Right lobe of liver (tissue), 6 donors: ENCODE data around the gene ACO1. TPM values are rescaled to one million over a fixed set of nuclear protein-coding genes. Genes with fewer than 3 reads are reported as not detected.

ENCODE experiments used
- ATAC-seq, 4 donors: fragments of 200-7000 bp; cut with Tn5 transposase; one replicate each; pipeline ENCODE4 v1.9.1; 2020; ENCODE audit warnings: mild to moderate bottlenecking in 4 of 4, moderate library complexity in 4 of 4
- DNase-seq, 3 donors: peaks; one replicate each; pipeline ENCODE4 v3.0.0-alpha.2; 2020
- H3K27ac ChIP-seq, 3 donors: fragments of 200-600 bp; one replicate each; pipeline ENCODE4 v1.8.0; 2022
- H3K27me3 ChIP-seq, 2 donors: fragments of 200-600 bp; one replicate each; pipeline ENCODE4 v1.8.0; 2022
- H3K36me3 ChIP-seq, 4 donors: fragments of 200-600 bp; sonication (generic) in 1 of 4; one replicate each; pipeline versions ENCODE4 v1.5.1 to v1.8.0; 2017 to 2022; ENCODE audit warnings: control low read depth in 1 of 4
- H3K4me1 ChIP-seq, 4 donors: fragments of 200-600 bp; sonication (generic) in 1 of 4; one replicate each; pipeline versions ENCODE4 v1.5.1 to v1.8.0; 2017 to 2022; ENCODE audit warnings: control low read depth in 1 of 4
- H3K4me3 ChIP-seq, 3 donors: fragments of 200-600 bp; one replicate each; pipeline ENCODE4 v1.8.0; 2022
- H3K9me3 ChIP-seq, 4 donors: fragments of 200-600 bp; sonication (generic) in 1 of 4; one replicate each; pipeline versions ENCODE4 v1.5.1 to v1.8.0; 2017 to 2022; ENCODE audit warnings: control low read depth in 1 of 4
- CTCF ChIP-seq, 4 donors: fragments of 200-600 bp in 3 of 4; fragments of 450-650 bp in 1 of 4; IDR thresholded peaks; one replicate each; pipeline versions ENCODE4 v1.5.1 to v1.8.0; 2016 to 2022; ENCODE audit warnings: antibody characterized with exemption in 4 of 4, mild to moderate bottlenecking in 2 of 4
- POLR2A ChIP-seq: fragments of 450-650 bp; IDR thresholded peaks from one replicate; pipeline ENCODE4 v1.6.1; 2017; ENCODE audit warnings: antibody characterized with exemption, mild to moderate bottlenecking
- WGBS: methylation state at CpG from one replicate; pipeline ENCODE4 v1.1.6; 2018; ENCODE audit warnings: low coverage, low lambda C conversion rate; ENCODE audit not compliant: insufficient coverage; ENCODE audit errors: missing lambda C conversion rate; 5-methylcytosine and 5-hydroxymethylcytosine counted together
- intact Hi-C, 2 donors: fragments of 100-400 bp; cut with DNase I; formaldehyde crosslinking; loops; one replicate each; pipeline versions ENCODE4 v1.11.2 to v1.14.1; 2022
- total RNA-seq, 6 experiments: library from RNA; depleted of rRNA in 2 of 6; stranded (reverse); fragments of >200 nt in 2 of 6; fragmentation: NEBNext Ultra II Directional in 3 of 6; extraction: Animal tissue kit (Norgen Biotek cat#: 25700) in 3 of 6; gene quantifications; one replicate each; pipeline versions ENCODE4 v1.1.0 to v1.2.4, GENCODE V29; 2016 to 2023
- donor health status: DM: no; HTN: yes; CAD: no.
- donor health status: DM: no; HTN: no; CAD: no.
- donor health status: DM: no; HTN: no; CAD: no.
- donor health status: DM: no; HTN: yes; CAD: no.
- donor health status: DM: no; HTN: yes; CAD: no.

Gene ACO1
- total RNA-seq, 6 experiments from 2014 or later, result 75.4 to 108 (median 98.1) TPM

- peaks cover 0 to 15% (median 5%) of the 10 kb centered on the region in 4 donors for H3K4me1 ChIP-seq
- peak in 2 of 4 donors; percentile 18 to 45 for ATAC-seq
- no peak for DNase-seq
- 68% methylated on average over 3 of the region's 3 CpGs for WGBS
- H3K27me3 ChIP-seq, result no peaks in the 10 kb centered on the region
- TF ChIP-seq CTCF (IDR thresholded peaks at IDR 0.05) (no peak), POLR2A (no peak)
- peak overlapping the region in 1 of 3 donors; percentile 28 for H3K4me3 ChIP-seq
- no peaks in the 10 kb centered on the region for H3K36me3 ChIP-seq
- H3K9me3 ChIP-seq, result no peaks in the 10 kb centered on the region
- intact Hi-C loops, result no loop called here
- H3K27ac ChIP-seq, result peak overlapping the region in 1 of 3 donors; percentile 39
Observed at GRCh38 chr9:32472344-32472743, 87.9 kb downstream of the ACO1 start.

GRCh38 chr9:32483343-32483742 is 98.9 kb downstream of the ACO1 start:
- TF ChIP-seq CTCF (IDR thresholded peaks at IDR 0.05) (no peak), POLR2A (no peak)
- 70% methylated on average over 4 of the region's 4 CpGs for WGBS
- intact Hi-C loops, result no loop called here
- Histone ChIP-seq H3K4me3 (no peak overlapping the region), H3K27me3 (no peaks in the 10 kb centered on the region), H3K9me3 (no peaks in the 10 kb centered on the region), H3K27ac (no peak overlapping the region), H3K36me3 (peaks cover 0 to 13% (median 3%) of the 10 kb centered on the region in 4 donors), H3K4me1 (peaks cover 0 to 22% (median 7%) of the 10 kb centered on the region in 4 donors)
- ATAC-seq (no peak), DNase-seq (no peak)

- no peak for DNase-seq
Observed at GRCh38 chr9:32486839-32487562, 102.6 kb downstream of the ACO1 start.

GRCh38 chr9:32487981-32488380 is 103.5 kb downstream of the ACO1 start:
- WGBS, result 68% methylated on average over 3 of the region's 3 CpGs
- no peak for TF ChIP-seq CTCF (IDR thresholded peaks at IDR 0.05)
- no peak for TF ChIP-seq POLR2A
- no peaks in the 10 kb centered on the region for H3K9me3 ChIP-seq
- intact Hi-C loops, result no loop called here
- DNase-seq (no peak), ATAC-seq (peak in 1 of 4 donors; percentile 18)
- H3K36me3 ChIP-seq, result peaks cover 0 to 13% (median 1%) of the 10 kb centered on the region in 4 donors
- no peaks in the 10 kb centered on the region for H3K27me3 ChIP-seq
- H3K4me1 ChIP-seq, result peaks cover 0 to 22% (median 11%) of the 10 kb centered on the region in 4 donors
- H3K27ac ChIP-seq, result peak overlapping the region in 2 of 3 donors; percentile 36 to 37
- no peak overlapping the region for H3K4me3 ChIP-seq

More at GRCh38 chr9:32486839-32487562, 102.6 kb downstream of the ACO1 start:
- peak overlapping the region in 2 of 3 donors; percentile 36 to 37 for H3K27ac ChIP-seq
- intact Hi-C loops, result no loop called here
- H3K36me3 ChIP-seq, result peaks cover 0 to 13% (median 3%) of the 10 kb centered on the region in 4 donors
- H3K4me1 ChIP-seq, result peaks cover 0 to 22% (median 11%) of the 10 kb centered on the region in 4 donors
- TF ChIP-seq POLR2A (no peak), CTCF (IDR thresholded peaks at IDR 0.05) (no peak)
- peak; percentile 95 to 97 (median 96) for ATAC-seq
- H3K9me3 ChIP-seq, result no peaks in the 10 kb centered on the region
- no peaks in the 10 kb centered on the region for H3K27me3 ChIP-seq
- H3K4me3 ChIP-seq, result no peak overlapping the region
- WGBS, result 50% methylated on average over 1 of the region's 2 CpGs
